Peyer's patch (tissue), 4 donors: ENCODE data around the gene CCDC88C.

Source experiments
- POLR2A ChIP-seq, 2 donors: fragments of 450-650 bp; IDR thresholded peaks; one replicate each; pipeline ENCODE4 v1.5.1; 2017; ENCODE audit warnings: antibody characterized with exemption in 2 of 2, mild to moderate bottlenecking in 2 of 2, moderate library complexity in 2 of 2
- TF ChIP-seq, protein P1 (sequence below), 6 experiments: fragments of 450-650 bp in 4 of 6; fragments of 200-600 bp in 2 of 6; sonication (generic) in 1 of 6; IDR thresholded peaks; one replicate each; pipeline ENCODE4 v1.5.1; 2017 to 2019; ENCODE audit warnings: antibody characterized with exemption in 6 of 6, mild to moderate bottlenecking in 3 of 6, moderate library complexity in 1 of 6

- TF ChIP-seq, protein P1, sequence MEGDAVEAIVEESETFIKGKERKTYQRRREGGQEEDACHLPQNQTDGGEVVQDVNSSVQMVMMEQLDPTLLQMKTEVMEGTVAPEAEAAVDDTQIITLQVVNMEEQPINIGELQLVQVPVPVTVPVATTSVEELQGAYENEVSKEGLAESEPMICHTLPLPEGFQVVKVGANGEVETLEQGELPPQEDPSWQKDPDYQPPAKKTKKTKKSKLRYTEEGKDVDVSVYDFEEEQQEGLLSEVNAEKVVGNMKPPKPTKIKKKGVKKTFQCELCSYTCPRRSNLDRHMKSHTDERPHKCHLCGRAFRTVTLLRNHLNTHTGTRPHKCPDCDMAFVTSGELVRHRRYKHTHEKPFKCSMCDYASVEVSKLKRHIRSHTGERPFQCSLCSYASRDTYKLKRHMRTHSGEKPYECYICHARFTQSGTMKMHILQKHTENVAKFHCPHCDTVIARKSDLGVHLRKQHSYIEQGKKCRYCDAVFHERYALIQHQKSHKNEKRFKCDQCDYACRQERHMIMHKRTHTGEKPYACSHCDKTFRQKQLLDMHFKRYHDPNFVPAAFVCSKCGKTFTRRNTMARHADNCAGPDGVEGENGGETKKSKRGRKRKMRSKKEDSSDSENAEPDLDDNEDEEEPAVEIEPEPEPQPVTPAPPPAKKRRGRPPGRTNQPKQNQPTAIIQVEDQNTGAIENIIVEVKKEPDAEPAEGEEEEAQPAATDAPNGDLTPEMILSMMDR (IDR thresholded peaks at IDR 0.05): no peak
- TF ChIP-seq POLR2A (IDR thresholded peaks at IDR 0.05): no peak
Measured at GRCh38 chr14:91358654-91359220, 58.9 kb downstream of the CCDC88C start.
